RWPE1 (cell line): Measurements from ENCODE around the gene TXN2.
A peak's percentile ranks its signal among the peaks of the same experiment; 100 is the strongest.

Experiments used
- CTCF ChIA-PET: fragments of 350-600 bp; sonication (Branson Sonifier 250); formaldehyde crosslinking; extraction: SDS; loops from one replicate; lab custom pipeline; 2021; lab: Yijun Ruan, JAX
- POLR2A ChIA-PET: fragments of 400-600 bp; formaldehyde crosslinking; extraction: SDS; loops from one replicate; lab custom pipeline; 2020; ENCODE audit warnings: antibody characterized with exemption; ENCODE audit not compliant: low non-redundant PET; lab: Yijun Ruan, JAX
- DNase-seq: peaks from one replicate; pipeline ENCODE4 v3.0.0; 2012; ENCODE audit warnings: low spot score
- H3K27ac ChIP-seq: fragments of 450-650 bp; 2 replicates; pipeline ENCODE4 v1.5.1; 2017
- TF ChIP-seq, protein P1 (sequence below): fragments of 450-650 bp; conservative IDR thresholded peaks from 2 replicates; pipeline ENCODE4 v1.5.1; 2017; ENCODE audit warnings: low read depth, mild to moderate bottlenecking

Gene TXN2

DNA sequence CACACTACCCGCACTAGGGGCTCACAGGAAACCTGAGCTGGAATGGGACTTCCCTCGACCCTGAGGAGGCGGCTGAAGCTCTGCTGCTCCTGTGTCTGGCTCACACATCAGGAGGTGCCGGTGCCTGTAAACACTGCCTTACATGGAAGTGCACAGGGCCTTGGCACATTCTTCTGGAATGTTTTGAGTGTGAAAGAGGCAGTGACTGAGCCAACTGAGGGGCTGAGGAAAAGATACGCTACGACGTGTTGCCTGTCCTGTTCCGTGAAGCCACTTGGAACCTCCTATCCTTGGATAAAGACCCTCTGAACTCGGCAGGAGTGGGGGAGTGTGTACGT is 10.5 kb downstream of the TXN2 start:
- CTCF ChIA-PET = interaction anchor here (0.6 to 1.5 kb wide), 3 partner anchors 86 to 170 kb away, joined by 3 to 8 read pairs (median 7); no protein-coding TSS in a partner anchor
- H3K27ac ChIP-seq = peak overlapping the region; percentile 96
- TF ChIP-seq, protein P1, sequence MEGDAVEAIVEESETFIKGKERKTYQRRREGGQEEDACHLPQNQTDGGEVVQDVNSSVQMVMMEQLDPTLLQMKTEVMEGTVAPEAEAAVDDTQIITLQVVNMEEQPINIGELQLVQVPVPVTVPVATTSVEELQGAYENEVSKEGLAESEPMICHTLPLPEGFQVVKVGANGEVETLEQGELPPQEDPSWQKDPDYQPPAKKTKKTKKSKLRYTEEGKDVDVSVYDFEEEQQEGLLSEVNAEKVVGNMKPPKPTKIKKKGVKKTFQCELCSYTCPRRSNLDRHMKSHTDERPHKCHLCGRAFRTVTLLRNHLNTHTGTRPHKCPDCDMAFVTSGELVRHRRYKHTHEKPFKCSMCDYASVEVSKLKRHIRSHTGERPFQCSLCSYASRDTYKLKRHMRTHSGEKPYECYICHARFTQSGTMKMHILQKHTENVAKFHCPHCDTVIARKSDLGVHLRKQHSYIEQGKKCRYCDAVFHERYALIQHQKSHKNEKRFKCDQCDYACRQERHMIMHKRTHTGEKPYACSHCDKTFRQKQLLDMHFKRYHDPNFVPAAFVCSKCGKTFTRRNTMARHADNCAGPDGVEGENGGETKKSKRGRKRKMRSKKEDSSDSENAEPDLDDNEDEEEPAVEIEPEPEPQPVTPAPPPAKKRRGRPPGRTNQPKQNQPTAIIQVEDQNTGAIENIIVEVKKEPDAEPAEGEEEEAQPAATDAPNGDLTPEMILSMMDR = no peak
- POLR2A ChIA-PET = no interaction called here
- DNase-seq = no peak

DNA sequence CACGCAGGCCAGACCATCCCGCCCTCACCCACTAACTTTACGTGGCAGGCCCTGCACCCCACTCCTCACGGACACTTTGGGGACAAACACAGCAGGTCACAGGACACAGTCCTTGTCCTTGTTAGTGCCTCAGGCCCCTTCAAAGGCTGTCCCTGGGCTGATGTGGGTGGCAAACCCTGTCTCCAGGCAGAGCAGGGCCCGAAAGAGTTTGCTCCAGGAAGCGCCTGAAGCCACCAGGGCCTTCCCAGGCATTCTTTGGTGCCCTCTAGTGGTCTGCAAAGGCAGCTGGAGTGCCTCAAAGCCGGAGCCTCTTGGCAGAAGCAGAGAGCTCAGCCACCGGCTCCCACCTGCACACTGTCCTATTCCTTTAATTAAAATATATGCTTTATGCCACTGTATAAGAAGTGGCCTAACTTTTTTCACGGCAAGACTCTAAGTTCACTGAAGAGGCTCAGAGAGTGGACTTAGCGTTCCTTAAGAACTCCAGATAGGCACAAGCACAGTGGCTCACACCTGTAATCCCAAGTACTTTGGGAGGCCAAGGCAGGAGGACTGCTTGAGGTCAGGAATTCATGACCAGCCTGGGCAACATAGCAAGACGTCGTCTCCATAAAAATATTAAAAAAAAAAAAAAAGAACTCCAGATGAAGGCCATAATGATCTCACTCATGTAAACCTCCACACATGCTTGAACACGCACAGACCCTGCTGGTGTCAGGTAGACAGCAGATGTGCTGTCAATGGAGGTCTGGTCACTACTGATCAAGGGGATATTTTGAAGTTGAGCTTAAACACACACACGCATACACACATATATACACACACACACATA is 11.1 kb downstream of the TXN2 start:
- peak; percentile 46 for DNase-seq
- ChIA-PET POLR2A (no interaction called here), CTCF (interaction anchor here (0.6 to 1.5 kb wide), 13 partner anchors 11 to 925 kb away, joined by 3 to 8 read pairs (median 3); partner anchors contain the start of genes MYH9 and TXN2)
- TF ChIP-seq, protein P1 = peak; percentile 96
- peak overlapping the region; percentile 96 for H3K27ac ChIP-seq

- CTCF ChIA-PET = no interaction called here
- TF ChIP-seq, protein P1 = no peak
- POLR2A ChIA-PET = interaction anchor here (1.4 kb wide), 1 partner anchor 81 kb away, joined by 4 read pairs; the partner anchor contains the start of gene MYH9
- peak overlapping the region; percentile 96 for H3K27ac ChIP-seq
- no peak for DNase-seq
These were observed 12.2 kb downstream of the TXN2 start for GRCh38 chr22:36469094-36469710.

- ChIA-PET CTCF (interaction anchor here (0.6 to 1.0 kb wide), 2 partner anchors 29 to 181 kb away, joined by 3 to 4 read pairs; no protein-coding TSS in a partner anchor), POLR2A (interaction anchor here (1.4 kb wide), 1 partner anchor 80 kb away, joined by 4 read pairs; the partner anchor contains the start of gene MYH9)
- H3K27ac ChIP-seq = peak overlapping the region; percentile 96
- TF ChIP-seq, protein P1 = no peak
- DNase-seq = peak; percentile 78
These were observed 13.5 kb downstream of the TXN2 start for GRCh38 chr22:36467946-36468345.

DNA sequence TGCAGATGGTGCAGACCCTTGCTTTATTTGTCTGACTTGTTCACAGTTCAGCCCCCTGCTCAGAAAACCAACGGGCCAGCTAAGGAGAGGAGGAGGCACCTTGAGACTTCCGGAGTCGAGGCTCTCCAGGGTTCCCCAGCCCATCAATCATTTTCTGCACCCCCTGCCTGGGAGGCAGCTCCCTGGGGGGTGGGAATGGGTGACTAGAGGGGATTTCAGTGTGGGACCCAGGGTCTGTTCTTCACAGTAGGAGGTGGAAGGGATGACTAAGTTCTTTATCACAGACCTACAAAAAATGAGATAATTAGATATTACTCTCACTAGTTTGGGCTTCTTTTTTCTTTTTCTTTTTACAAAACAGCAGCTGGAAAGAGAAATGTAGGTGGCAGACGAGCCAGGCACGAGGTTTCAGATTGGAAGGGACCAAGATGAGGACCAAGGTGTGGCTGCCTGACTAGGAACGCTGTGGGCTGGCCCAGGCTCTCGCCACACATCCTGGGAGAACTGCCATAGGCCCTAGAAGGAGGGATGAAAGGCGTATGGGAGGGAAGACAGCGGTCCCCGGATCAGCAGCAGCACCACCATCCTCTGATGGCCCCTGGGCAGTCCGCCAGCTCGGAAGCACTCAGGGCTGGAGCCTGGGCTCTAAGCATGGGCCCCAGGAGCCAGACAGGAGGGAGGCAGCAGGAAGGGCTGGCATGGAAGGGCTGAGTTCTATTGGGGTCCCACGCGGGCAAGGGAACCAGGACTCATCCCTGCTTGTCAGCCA is 14.2 kb downstream of the TXN2 start:
- ChIA-PET CTCF (interaction anchor here (1.0 kb wide), 1 partner anchor 181 kb away, joined by 3 read pairs; no protein-coding TSS in a partner anchor), POLR2A (interaction anchor here (0.5 to 1.4 kb wide), 3 partner anchors 52 to 79 kb away, joined by 4 to 10 read pairs (median 5); partner anchors contain the start of gene MYH9)
- TF ChIP-seq, protein P1 = no peak
- no peak for DNase-seq
- H3K27ac ChIP-seq = peak overlapping the region; percentile 96

GRCh38 chr22:36466258-36466657 is 15.2 kb downstream of the TXN2 start:
- no peak for DNase-seq
- POLR2A ChIA-PET = interaction anchor here (0.6 kb wide), 1 partner anchor 51 kb away, joined by 5 read pairs; no protein-coding TSS in a partner anchor
- CTCF ChIA-PET = interaction anchor here (0.9 kb wide), 1 partner anchor 165 kb away, joined by 4 read pairs; no protein-coding TSS in a partner anchor
- peak overlapping the region; percentile 96 for H3K27ac ChIP-seq
- TF ChIP-seq, protein P1 = no peak
